ENCODE results near the gene NUDT21.
"Not testable (repeated sequence)": the region's sequence is repeated elsewhere in the genome, so short reads cannot be mapped to it uniquely, and the experiment has no call there.

The NUDT21 gene

GRCh38 chr16:56414366-56414765, 36.8 kb downstream of the NUDT21 start:
- DNase-seq, result no peak

- no peak for DNase-seq
These were observed 37.8 kb downstream of the NUDT21 start for GRCh38 chr16:56413381-56413780.

- no peak for DNase-seq
These were observed 39.5 kb downstream of the NUDT21 start for GRCh38 chr16:56411624-56412023.

GRCh38 chr16:56411123-56411522, 40.0 kb downstream of the NUDT21 start:
- DNase-seq, result no peak

GRCh38 chr16:56409195-56409594, 41.9 kb downstream of the NUDT21 start:
- no peak for DNase-seq

- DNase-seq, result no peak
These were observed 42.6 kb downstream of the NUDT21 start for GRCh38 chr16:56408379-56409098.

- no peak for DNase-seq
These were observed 45.0 kb downstream of the NUDT21 start for GRCh38 chr16:56405977-56406672.

- no peak for DNase-seq
These were observed 49.6 kb downstream of the NUDT21 start for GRCh38 chr16:56401482-56401881.

- DNase-seq, result no peak
These were observed 50.7 kb downstream of the NUDT21 start for GRCh38 chr16:56400458-56400857.

GRCh38 chr16:56399486-56399885, 51.6 kb downstream of the NUDT21 start:
- DNase-seq, result no peak

GRCh38 chr16:56399047-56399446, 52.1 kb downstream of the NUDT21 start:
- DNase-seq, result no peak

GRCh38 chr16:56396724-56397123, 54.4 kb downstream of the NUDT21 start:
- DNase-seq, result not testable (repeated sequence)

- DNase-seq, result no peak
These were observed 61.6 kb downstream of the NUDT21 start for GRCh38 chr16:56389554-56389953.

GRCh38 chr16:56388209-56388608, 62.9 kb downstream of the NUDT21 start:
- DNase-seq, result no peak

GRCh38 chr16:56387396-56387795, 63.7 kb downstream of the NUDT21 start:
- no peak for DNase-seq

- no peak for DNase-seq
These were observed 66.9 kb downstream of the NUDT21 start for GRCh38 chr16:56384074-56384721.

- no peak for DNase-seq
These were observed 68.2 kb downstream of the NUDT21 start for GRCh38 chr16:56382901-56383355.

GRCh38 chr16:56382459-56382858, 68.7 kb downstream of the NUDT21 start:
- DNase-seq, result no peak

- DNase-seq, result not testable (repeated sequence)
These were observed 70.2 kb downstream of the NUDT21 start for GRCh38 chr16:56380778-56381485.

Measured in NCI-H774 (cell line).